Omental fat pad (tissue), 4 donors: Measurements from ENCODE around the gene CYP2J2. TPM values are rescaled to one million over a fixed set of nuclear protein-coding genes. Genes with fewer than 3 reads are reported as not detected.
"Not testable (repeated sequence)": the region's sequence is repeated elsewhere in the genome, so short reads cannot be mapped to it uniquely, and the experiment has no call there.

Source experiments
- ATAC-seq: fragments of 150-250 bp; one replicate; pipeline ENCODE4 v1.9.1; 2016; ENCODE audit warnings: mild to moderate bottlenecking, moderate library complexity; ENCODE audit not compliant: low FRiP score
- DNase-seq: peaks from one replicate; pipeline ENCODE4 v3.0.0-alpha.2; 2019; ENCODE audit warnings: low spot score
- CTCF ChIP-seq, 3 donors: fragments of 450-650 bp; IDR thresholded peaks; one replicate each; pipeline ENCODE4 v1.5.1; 2016 to 2017; ENCODE audit warnings: antibody characterized with exemption in 3 of 3, mild to moderate bottlenecking in 3 of 3, moderate library complexity in 2 of 3
- total RNA-seq, 4 donors: library from RNA; depleted of rRNA; stranded (reverse); fragments of >200 nt; gene quantifications; one replicate each; pipeline ENCODE4 v1.1.0, GENCODE V29; 2016

CYP2J2 gene
- total RNA-seq, 4 donors from 2014 or later = 2.3 to 5.2 (median 2.9) TPM; not detected in 1

GRCh38 chr1:59937636-59938210, 11.2 kb upstream of the CYP2J2 start:
- no peak for TF ChIP-seq CTCF (IDR thresholded peaks at IDR 0.05)
- DNase-seq (no peak), ATAC-seq (no peak)

- no peak for TF ChIP-seq CTCF (IDR thresholded peaks at IDR 0.05)
- ATAC-seq = no peak
- DNase-seq = no peak
Measured at GRCh38 chr1:59936358-59936821, 9.8 kb upstream of the CYP2J2 start.

- no peak for ATAC-seq
Measured at GRCh38 chr1:59928996-59929395, 2.4 kb upstream of the CYP2J2 start.

GRCh38 chr1:59927213-59927612, 640 bp upstream of the CYP2J2 start:
- TF ChIP-seq CTCF (IDR thresholded peaks at IDR 0.05) = no peak
- ATAC-seq (no peak), DNase-seq (no peak)

More at GRCh38 chr1:59928996-59929395, 2.4 kb upstream of the CYP2J2 start:
- no peak for DNase-seq
- TF ChIP-seq CTCF (IDR thresholded peaks at IDR 0.05) = no peak

- DNase-seq (no peak), ATAC-seq (no peak)
- TF ChIP-seq CTCF (IDR thresholded peaks at IDR 0.05) = no peak
Measured at GRCh38 chr1:59924653-59925052, 1.9 kb downstream of the CYP2J2 start.

- DNase-seq, ATAC-seq: not testable (repeated sequence)
Measured at GRCh38 chr1:59921258-59921899, 5.2 kb downstream of the CYP2J2 start.

GRCh38 chr1:59919746-59920145, 6.8 kb downstream of the CYP2J2 start:
- no peak for TF ChIP-seq CTCF (IDR thresholded peaks at IDR 0.05)
- ATAC-seq = no peak

More at GRCh38 chr1:59919746-59920145, 6.8 kb downstream of the CYP2J2 start:
- DNase-seq = no peak
